Lower leg skin (tissue), 4 donors: Measurements from ENCODE around the gene MVB12B. TPM values are rescaled to one million over a fixed set of nuclear protein-coding genes. Genes with fewer than 3 reads are reported as not detected.

Source experiments
- DNase-seq, 2 donors: peaks; one replicate each; pipeline ENCODE4 v3.0.0-alpha.2; 2019; ENCODE audit warnings: low spot score in 2 of 2
- H3K4me3 ChIP-seq: fragments of 200-600 bp; sonication (generic); 2 replicates; pipeline ENCODE4 v1.5.1; 2017; ENCODE audit warnings: mild to moderate bottlenecking, low read depth; ENCODE audit not compliant: poor library complexity, severe bottlenecking
- CTCF ChIP-seq, 3 donors: fragments of 450-650 bp; IDR thresholded peaks; one replicate each; pipeline ENCODE4 v1.5.1; 2016; ENCODE audit warnings: antibody characterized with exemption in 3 of 3, mild to moderate bottlenecking in 3 of 3, moderate library complexity in 2 of 3
- POLR2A ChIP-seq, 2 donors: fragments of 450-650 bp; IDR thresholded peaks; one replicate each; pipeline ENCODE4 v1.6.1; 2016 to 2017; ENCODE audit warnings: antibody characterized with exemption in 2 of 2, mild to moderate bottlenecking in 1 of 2, moderate library complexity in 1 of 2
- WGBS, 2 donors: methylation state at CpG; one replicate each; pipeline ENCODE4 v1.1.5; 2018; 5-methylcytosine and 5-hydroxymethylcytosine counted together
- intact Hi-C: fragments of 100-400 bp; cut with DNase I; formaldehyde crosslinking; loops from one replicate; pipeline ENCODE4 v1.15.0; 2023; ENCODE audit warnings: low total_unique reads
- total RNA-seq, 4 donors: library from RNA; depleted of rRNA; stranded (reverse); fragments of >200 nt; gene quantifications; one replicate each; pipeline ENCODE4 v1.1.0, GENCODE V29; 2016

The MVB12B gene
- total RNA-seq, 4 donors from 2014 or later = 8.6 to 12.5 (median 10.9) TPM

- DNase-seq = peak in 1 of 2 donors; percentile 81
- intact Hi-C loops = no loop called here
- 48 to 51% methylated on average over 18 of the region's 18 CpGs for WGBS, 2 donors
- no peak overlapping the region for H3K4me3 ChIP-seq
- TF ChIP-seq CTCF (IDR thresholded peaks at IDR 0.05) = no peak
Measured at GRCh38 chr9:126522612-126523356, 196.2 kb downstream of the MVB12B start.

- intact Hi-C loops = no loop called here
- peak; percentile 65 to 87 for DNase-seq
- TF ChIP-seq POLR2A (IDR thresholded peaks at IDR 0.05) (no peak), CTCF (IDR thresholded peaks at IDR 0.05) (no peak)
- H3K4me3 ChIP-seq = no peak overlapping the region
- WGBS, 2 donors = 43 to 46% methylated on average over 9 of the region's 9 CpGs
Measured at GRCh38 chr9:126523611-126524111, 197.0 kb downstream of the MVB12B start.

GRCh38 chr9:126524353-126525077 lies 197.9 kb downstream of the MVB12B start:
- WGBS, 2 donors = 78 to 79% methylated on average over 13 of the region's 13 CpGs
- intact Hi-C loops = no loop called here
- no peak for DNase-seq

GRCh38 chr9:126526218-126527108 lies 199.8 kb downstream of the MVB12B start:
- H3K4me3 ChIP-seq = no peak overlapping the region
- 85% methylated on average over 19 of the region's 19 CpGs for WGBS, 2 donors
- TF ChIP-seq POLR2A (IDR thresholded peaks at IDR 0.05) (no peak), CTCF (IDR thresholded peaks at IDR 0.05) (no peak)
- DNase-seq = no peak
- intact Hi-C loops = no loop called here

More at GRCh38 chr9:126524353-126525077, 197.9 kb downstream of the MVB12B start:
- H3K4me3 ChIP-seq = no peak overlapping the region
- no peak for TF ChIP-seq POLR2A (IDR thresholded peaks at IDR 0.05)
- no peak for TF ChIP-seq CTCF (IDR thresholded peaks at IDR 0.05)

GRCh38 chr9:126527109-126527825 lies 200.6 kb downstream of the MVB12B start:
- 89 to 91% methylated on average over 20 of the region's 20 CpGs for WGBS, 2 donors
- DNase-seq = no peak
- intact Hi-C loops = no loop called here
- H3K4me3 ChIP-seq = no peak overlapping the region
- no peak for TF ChIP-seq CTCF (IDR thresholded peaks at IDR 0.05)
- no peak for TF ChIP-seq POLR2A (IDR thresholded peaks at IDR 0.05)
